Brain microvascular endothelial cell (primary cell): Measurements from ENCODE around the gene EVI5.
A peak's percentile ranks its signal among the peaks of the same experiment; 100 is the strongest.

ENCODE experiments used
- DNase-seq: peaks from one replicate; pipeline ENCODE4 v3.0.0-alpha.2; 2020
- H3K27ac ChIP-seq: fragments of 250-450 bp; sonication (Bioruptor Pico); 2 replicates; pipeline ENCODE4 v1.5.1; 2020; ENCODE audit warnings: mild to moderate bottlenecking, moderate library complexity
- H3K27me3 ChIP-seq: fragments of 250-450 bp; sonication (Bioruptor Pico); replicated peaks from 2 replicates; pipeline ENCODE4 v1.5.1; 2020; ENCODE audit warnings: mild to moderate bottlenecking
- H3K36me3 ChIP-seq: fragments of 250-450 bp; sonication (Bioruptor Pico); replicated peaks from 2 replicates; pipeline ENCODE4 v1.5.1; 2020; ENCODE audit warnings: mild to moderate bottlenecking
- H3K4me3 ChIP-seq: 2 replicates; pipeline ENCODE4 v1.5.1; 2011; ENCODE audit warnings: low read depth, mild to moderate bottlenecking, control low read depth, low read length, moderate library complexity
- in situ Hi-C: cut with HindIII; loops from 2 replicates; pipeline ENCODE4 v1.10.0; 2017; ENCODE audit warnings: low sequenced_read_pairs, low pct_ligation_motif_present
- TF ChIP-seq, protein P1 (sequence below): IDR thresholded peaks from 2 replicates; pipeline ENCODE4 v1.5.1; 2011; ENCODE audit warnings: low read depth, mild to moderate bottlenecking, moderate library complexity, low read length, control low read depth, inconsistent platforms; ENCODE audit errors: missing control alignments

The EVI5 gene

GRCh38 chr1:92486251-92487077, 298.4 kb downstream of the EVI5 start, which contains the start of gene GFI1:
Gene GFI1, minus strand, starts transcription at chr1:92486925. Its CDS starts 3,438 bp downstream, at chr1:92483487.
- Histone ChIP-seq H3K27ac (no peak within 1 kb of the TSS), H3K36me3 (no peaks in the 10 kb centered on the region), H3K4me3 (peak within 1 kb of the TSS; percentile 60), H3K27me3 (peaks cover 36% of the 10 kb centered on the region)
- no peak for DNase-seq
- in situ Hi-C loops = no loop called here
- TF ChIP-seq, protein P1, sequence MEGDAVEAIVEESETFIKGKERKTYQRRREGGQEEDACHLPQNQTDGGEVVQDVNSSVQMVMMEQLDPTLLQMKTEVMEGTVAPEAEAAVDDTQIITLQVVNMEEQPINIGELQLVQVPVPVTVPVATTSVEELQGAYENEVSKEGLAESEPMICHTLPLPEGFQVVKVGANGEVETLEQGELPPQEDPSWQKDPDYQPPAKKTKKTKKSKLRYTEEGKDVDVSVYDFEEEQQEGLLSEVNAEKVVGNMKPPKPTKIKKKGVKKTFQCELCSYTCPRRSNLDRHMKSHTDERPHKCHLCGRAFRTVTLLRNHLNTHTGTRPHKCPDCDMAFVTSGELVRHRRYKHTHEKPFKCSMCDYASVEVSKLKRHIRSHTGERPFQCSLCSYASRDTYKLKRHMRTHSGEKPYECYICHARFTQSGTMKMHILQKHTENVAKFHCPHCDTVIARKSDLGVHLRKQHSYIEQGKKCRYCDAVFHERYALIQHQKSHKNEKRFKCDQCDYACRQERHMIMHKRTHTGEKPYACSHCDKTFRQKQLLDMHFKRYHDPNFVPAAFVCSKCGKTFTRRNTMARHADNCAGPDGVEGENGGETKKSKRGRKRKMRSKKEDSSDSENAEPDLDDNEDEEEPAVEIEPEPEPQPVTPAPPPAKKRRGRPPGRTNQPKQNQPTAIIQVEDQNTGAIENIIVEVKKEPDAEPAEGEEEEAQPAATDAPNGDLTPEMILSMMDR = no peak

DNA sequence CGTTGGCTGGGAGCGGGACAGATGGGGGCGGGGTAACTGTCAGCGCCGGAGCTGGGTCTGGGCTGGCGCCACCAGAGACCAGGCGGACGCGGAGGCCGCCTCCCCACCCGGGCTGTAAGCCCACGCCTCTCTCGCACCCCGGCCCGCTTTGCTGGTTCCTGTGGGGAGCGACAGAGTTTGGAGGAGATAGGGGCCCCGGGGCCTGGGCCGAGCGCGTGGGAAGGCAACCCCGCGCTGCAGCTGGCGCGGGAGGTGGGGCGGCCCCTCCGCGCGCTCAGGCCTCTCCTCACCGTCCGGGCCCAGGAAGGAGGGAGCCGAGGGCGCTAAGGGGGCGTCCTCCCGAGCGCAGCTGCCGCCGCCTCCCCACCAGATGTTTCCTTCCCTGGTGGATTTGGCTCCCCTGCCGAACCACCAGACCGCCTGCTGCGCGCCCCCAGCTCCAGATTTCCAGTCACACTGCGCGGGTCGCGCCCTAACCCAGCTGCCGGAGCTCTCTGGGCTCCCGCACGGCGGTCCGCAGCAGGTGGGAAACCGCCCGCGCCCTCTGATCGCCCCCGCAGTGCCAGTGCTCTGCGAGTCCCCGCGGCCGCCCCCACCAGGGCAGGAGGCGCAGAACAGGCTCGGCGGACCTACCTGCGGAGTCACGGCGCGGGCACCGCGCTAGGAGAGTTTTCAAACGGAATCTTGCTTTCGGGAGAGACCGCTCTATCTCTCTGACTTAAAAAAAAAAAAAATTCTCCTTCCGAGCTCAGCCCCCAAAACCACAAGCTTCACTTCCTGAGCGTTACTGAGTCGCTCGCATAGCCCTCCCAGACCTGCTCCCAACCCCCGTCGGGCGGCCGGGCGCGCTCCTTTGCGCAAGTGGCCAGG, 299.3 kb downstream of the EVI5 start:
- TF ChIP-seq, protein P1 = peak; percentile 50
- Histone ChIP-seq H3K36me3 (no peaks in the 10 kb centered on the region), H3K4me3 (peak overlapping the region; percentile 60), H3K27me3 (peaks cover 44% of the 10 kb centered on the region), H3K27ac (no peak overlapping the region)
- no peak for DNase-seq
- in situ Hi-C loops = no loop called here

- DNase-seq = no peak
- TF ChIP-seq, protein P1 = no peak
- peaks cover 53% of the 10 kb centered on the region for H3K27me3 ChIP-seq
- in situ Hi-C loops = no loop called here
- peak overlapping the region; percentile 60 for H3K4me3 ChIP-seq
- H3K27ac ChIP-seq = no peak overlapping the region
- H3K36me3 ChIP-seq = no peaks in the 10 kb centered on the region
Observed at GRCh38 chr1:92484472-92485380, 300.2 kb downstream of the EVI5 start.

- Histone ChIP-seq H3K4me3 (peak overlapping the region; percentile 60), H3K27me3 (peaks cover 59% of the 10 kb centered on the region), H3K27ac (no peak overlapping the region), H3K36me3 (no peaks in the 10 kb centered on the region)
- in situ Hi-C loops = no loop called here
- TF ChIP-seq, protein P1 = no peak
- no peak for DNase-seq
Observed at GRCh38 chr1:92483610-92484471, 301.1 kb downstream of the EVI5 start.
